HFF-Myc (cell line): ENCODE measurements around the gene OR7G3.

Experiments used
- DNase-seq: peaks from one replicate; pipeline ENCODE4 v3.0.0-alpha.2; 2011; ENCODE audit warnings: low read depth; ENCODE audit errors: extremely low read depth
- H3K4me3 ChIP-seq: replicated peaks from 2 replicates; pipeline ENCODE4 v1.5.1; 2011; ENCODE audit warnings: low read depth, mild to moderate bottlenecking, control low read depth, low read length
- TF ChIP-seq, protein P1 (sequence below): IDR thresholded peaks from 2 replicates; pipeline ENCODE4 v1.5.1; 2012; ENCODE audit warnings: mild to moderate bottlenecking, low read depth, low read length, control low read depth; ENCODE audit errors: missing control alignments

OR7G3 gene

DNA sequence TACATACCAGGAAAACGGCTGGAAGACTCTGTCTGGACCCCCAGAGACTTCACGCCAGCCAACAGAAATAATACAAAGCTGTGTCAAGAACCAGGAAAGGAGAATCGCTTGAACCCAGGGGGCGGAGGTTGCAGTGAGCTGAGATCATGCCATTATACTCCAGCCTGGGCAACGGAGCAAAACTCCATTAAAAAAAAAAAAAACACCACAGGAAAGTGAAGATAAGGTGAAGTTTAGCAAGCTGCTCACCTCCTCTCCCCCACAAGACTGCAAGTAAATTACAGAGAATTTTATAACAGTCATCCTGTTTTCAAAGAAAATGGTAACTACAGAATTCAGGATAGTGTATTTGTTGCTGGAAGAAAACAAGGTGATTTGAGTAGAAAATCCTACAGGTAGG, 10.2 kb downstream of the OR7G3 start:
- no peak for DNase-seq
- H3K4me3 ChIP-seq, result no peak overlapping the region
- TF ChIP-seq, protein P1, sequence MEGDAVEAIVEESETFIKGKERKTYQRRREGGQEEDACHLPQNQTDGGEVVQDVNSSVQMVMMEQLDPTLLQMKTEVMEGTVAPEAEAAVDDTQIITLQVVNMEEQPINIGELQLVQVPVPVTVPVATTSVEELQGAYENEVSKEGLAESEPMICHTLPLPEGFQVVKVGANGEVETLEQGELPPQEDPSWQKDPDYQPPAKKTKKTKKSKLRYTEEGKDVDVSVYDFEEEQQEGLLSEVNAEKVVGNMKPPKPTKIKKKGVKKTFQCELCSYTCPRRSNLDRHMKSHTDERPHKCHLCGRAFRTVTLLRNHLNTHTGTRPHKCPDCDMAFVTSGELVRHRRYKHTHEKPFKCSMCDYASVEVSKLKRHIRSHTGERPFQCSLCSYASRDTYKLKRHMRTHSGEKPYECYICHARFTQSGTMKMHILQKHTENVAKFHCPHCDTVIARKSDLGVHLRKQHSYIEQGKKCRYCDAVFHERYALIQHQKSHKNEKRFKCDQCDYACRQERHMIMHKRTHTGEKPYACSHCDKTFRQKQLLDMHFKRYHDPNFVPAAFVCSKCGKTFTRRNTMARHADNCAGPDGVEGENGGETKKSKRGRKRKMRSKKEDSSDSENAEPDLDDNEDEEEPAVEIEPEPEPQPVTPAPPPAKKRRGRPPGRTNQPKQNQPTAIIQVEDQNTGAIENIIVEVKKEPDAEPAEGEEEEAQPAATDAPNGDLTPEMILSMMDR, result no peak

DNA sequence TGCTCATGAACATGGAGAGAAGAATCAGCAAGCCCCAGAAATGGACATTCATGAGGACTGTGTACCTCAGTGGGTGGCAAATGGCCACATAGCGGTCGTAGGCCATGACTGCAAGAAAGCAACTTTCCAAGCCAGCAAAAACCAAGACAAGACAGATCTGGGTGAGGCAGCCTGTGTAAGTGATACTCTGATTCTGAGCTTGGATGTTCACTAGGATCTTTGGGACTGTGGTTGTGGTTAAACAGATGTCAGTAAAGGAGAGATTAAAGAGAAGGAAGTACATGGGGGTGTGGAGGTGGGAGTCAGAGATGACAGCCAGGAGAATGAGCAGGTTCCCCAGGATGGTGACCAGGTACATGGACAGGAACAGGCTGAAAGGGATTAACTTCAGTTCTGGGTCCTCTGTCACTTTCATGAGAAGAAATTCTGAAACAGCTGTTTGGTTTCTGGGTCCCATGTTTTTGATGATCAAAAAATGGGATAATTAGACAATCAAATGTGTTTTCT, 11.4 kb downstream of the OR7G3 start, which contains the start of gene OR7G1:
Gene OR7G1 (minus strand): TSS at position 457 of the 507 bp plus-strand sequence. CDS start 0 bp downstream, at position 457.
- no peak for DNase-seq
- H3K4me3 ChIP-seq, result no peak within 1 kb of the TSS
- TF ChIP-seq, protein P1, result no peak

DNA sequence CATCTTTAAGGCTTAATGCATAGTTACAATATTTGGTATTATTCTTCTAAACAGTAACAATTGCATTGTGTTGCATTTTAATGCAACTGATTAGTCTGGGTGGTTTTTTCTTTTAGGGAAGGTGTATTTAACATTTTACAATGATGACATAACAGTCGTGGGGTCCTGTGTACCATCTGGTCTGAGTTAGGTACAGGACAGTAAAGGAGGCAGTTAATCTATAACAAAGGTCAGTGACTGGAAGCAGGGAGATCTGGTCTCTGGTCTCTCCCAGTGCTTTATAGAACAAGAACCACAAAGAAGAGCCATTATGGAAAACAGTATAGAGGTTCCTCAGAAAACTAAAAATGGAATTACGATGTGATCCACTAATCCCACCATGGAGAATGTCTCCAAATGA, 16.8 kb downstream of the OR7G3 start:
- no peak for DNase-seq
- no peak overlapping the region for H3K4me3 ChIP-seq
- TF ChIP-seq, protein P1, result no peak

DNA sequence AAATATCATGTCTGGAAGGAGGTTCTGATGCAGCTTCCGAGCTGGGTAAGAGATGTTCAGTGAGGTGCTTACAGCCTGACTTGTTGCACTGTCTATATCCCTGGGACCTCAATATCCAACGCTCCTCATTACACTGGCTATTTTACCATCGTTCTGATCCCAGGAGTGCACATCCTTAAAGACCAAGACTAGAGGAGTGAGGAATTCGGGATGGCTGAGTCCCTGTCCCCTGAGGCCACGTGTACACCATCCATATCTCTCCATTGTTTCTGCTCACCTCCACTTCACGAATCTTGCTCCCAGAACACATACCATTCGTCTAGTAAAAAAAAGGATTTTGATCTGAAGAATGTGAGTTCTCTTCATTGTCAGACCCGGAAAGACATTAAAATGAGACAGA, 19.4 kb downstream of the OR7G3 start, which contains the start of gene OR7G2:
Gene OR7G2 (minus strand): TSS at position 101 of the 400 bp plus-strand sequence. CDS start 4,232 bp downstream, outside the sequence.
- DNase-seq, result no peak
- TF ChIP-seq, protein P1, result no peak
- H3K4me3 ChIP-seq, result no peak within 1 kb of the TSS

DNA sequence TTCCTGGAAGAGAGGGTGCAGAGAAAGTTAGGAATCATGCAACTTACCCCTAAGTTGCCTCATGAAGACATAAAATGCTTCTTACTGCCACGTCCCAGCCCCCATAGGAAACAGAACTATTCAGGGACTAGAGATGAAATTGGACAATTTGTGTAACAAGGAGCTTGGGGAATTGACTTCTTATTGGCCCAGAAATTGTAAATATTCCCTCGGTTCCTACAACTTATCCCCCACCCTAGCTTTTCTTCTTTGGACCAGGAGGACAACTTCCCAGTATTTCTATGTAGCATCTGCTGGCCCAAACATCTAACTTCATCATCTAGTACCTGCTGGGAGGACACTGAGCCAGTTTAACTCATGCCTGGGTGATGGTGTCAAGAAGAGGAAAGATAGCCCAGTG, 40.0 kb downstream of the OR7G3 start, which contains the start of gene OR1M1:
Gene OR1M1 (plus strand): TSS at position 301 of the 400 bp plus-strand sequence. CDS start 6,184 bp downstream, outside the sequence.
- H3K4me3 ChIP-seq, result no peak within 1 kb of the TSS
- no peak for DNase-seq
- TF ChIP-seq, protein P1, result no peak

DNA sequence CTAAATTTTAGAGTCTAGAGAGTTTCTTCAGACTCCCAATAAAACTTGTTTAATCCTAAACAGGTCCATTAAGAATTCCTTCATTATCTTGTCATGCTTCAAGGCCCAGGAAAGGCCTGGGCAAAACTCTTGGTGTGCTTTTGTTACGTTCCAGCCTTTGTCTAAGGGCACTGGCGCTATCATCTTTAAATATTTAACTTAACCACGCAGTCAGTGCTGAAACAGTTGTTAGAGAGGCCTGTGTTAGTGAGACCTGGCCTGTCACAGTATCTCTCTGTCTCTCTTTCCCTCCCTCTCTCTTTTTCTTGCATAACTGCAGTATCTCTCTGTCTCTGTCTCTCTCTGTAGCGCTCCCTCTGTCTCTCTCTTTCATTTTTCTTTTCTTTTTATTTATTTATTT, 48.1 kb downstream of the OR7G3 start:
- no peak for DNase-seq
- TF ChIP-seq, protein P1, result no peak

DNA sequence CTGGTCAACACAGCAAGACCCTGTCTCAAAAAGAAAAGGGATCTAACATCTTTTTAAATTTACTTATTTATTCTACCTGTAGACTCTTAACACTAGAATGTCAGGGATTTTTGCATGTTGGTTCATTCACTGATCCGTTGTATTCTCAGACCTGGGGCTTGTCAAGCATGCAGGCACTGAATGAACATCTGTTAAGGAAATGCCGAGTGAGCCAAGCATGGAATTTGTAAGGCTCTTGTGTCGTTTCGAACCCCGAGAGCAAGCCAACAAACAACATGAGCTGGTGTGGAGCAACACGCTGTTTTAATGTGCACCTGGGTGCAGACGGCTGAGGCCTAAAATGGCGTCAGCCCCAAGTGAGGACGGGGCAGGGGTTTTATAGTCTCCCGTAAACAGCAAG, 49.8 kb downstream of the OR7G3 start:
- no peak for DNase-seq
- no peak overlapping the region for H3K4me3 ChIP-seq
- TF ChIP-seq, protein P1, result no peak

More for the DNA sequence above, 48.1 kb downstream of the OR7G3 start:
- H3K4me3 ChIP-seq, result no peak overlapping the region
